Body of pancreas (tissue), 4 donors: ENCODE measurements around the gene AOAH. TPM values are rescaled to one million over a fixed set of nuclear protein-coding genes. Genes with fewer than 3 reads are reported as not detected.
A peak's percentile ranks its signal among the peaks of the same experiment; 100 is the strongest.

Experiments used
- ATAC-seq: fragments of 150-250 bp; one replicate; pipeline ENCODE4 v1.9.1; 2016
- DNase-seq, 4 donors: peaks; one replicate each; pipeline ENCODE4 v3.0.0-alpha.2; 2019
- H3K27ac ChIP-seq, 4 donors: fragments of 200-600 bp; sonication (generic); 1 replicate in 3 of 4; 2 replicates in 1 of 4; pipeline versions ENCODE4 v1.5.1 to v1.6.1; 2016 to 2019; ENCODE audit warnings: mild to moderate bottlenecking in 1 of 4, mixed read lengths in 1 of 4, moderate library complexity in 1 of 4
- H3K27me3 ChIP-seq, 2 donors: fragments of 200-600 bp; sonication (generic); one replicate each; pipeline ENCODE4 v1.6.0; 2016; ENCODE audit warnings: mild to moderate bottlenecking in 1 of 2
- H3K36me3 ChIP-seq, 2 donors: fragments of 200-600 bp; sonication (generic); replicated peaks in 1 of 2; 2 replicates each; pipeline ENCODE4 v1.5.1; 2016; ENCODE audit warnings: low read depth in 2 of 2; ENCODE audit not compliant: insufficient read depth in 1 of 2
- H3K4me1 ChIP-seq: fragments of 200-600 bp; sonication (generic); one replicate; pipeline ENCODE4 v1.6.0; 2016
- H3K4me3 ChIP-seq, 2 donors: fragments of 200-600 bp; sonication (generic); 1 replicate in 1 of 2; 2 replicates in 1 of 2; pipeline ENCODE4 v1.5.1; 2016 to 2019
- H3K9me3 ChIP-seq, 3 donors: fragments of 200-600 bp; sonication (generic); 1 replicate in 2 of 3; 2 replicates in 1 of 3; pipeline ENCODE4 v1.5.1; 2016
- POLR2A ChIP-seq, 3 donors: fragments of 450-650 bp; IDR thresholded peaks; one replicate each; pipeline ENCODE4 v1.6.1; 2016; ENCODE audit warnings: antibody characterized with exemption in 3 of 3, mild to moderate bottlenecking in 2 of 3
- WGBS, 2 donors: methylation state at CpG; one replicate each; pipeline ENCODE4 v1.1.5; 2017; 5-methylcytosine and 5-hydroxymethylcytosine counted together
- intact Hi-C: fragments of 100-400 bp; cut with DNase I; formaldehyde crosslinking; loops from one replicate; pipeline ENCODE4 v1.15.1; 2023
- total RNA-seq, 2 donors: library from RNA; depleted of rRNA; stranded (reverse); fragments of >200 nt; gene quantifications; one replicate each; pipeline ENCODE4 v1.1.0, GENCODE V29; 2016
- TF ChIP-seq, protein P1 (sequence below), 7 experiments: fragments of 450-650 bp in 4 of 7; fragments of 200-600 bp in 3 of 7; sonication (generic) in 3 of 7; IDR thresholded peaks; one replicate each; pipeline ENCODE4 v1.5.1; 2016 to 2019; ENCODE audit warnings: antibody characterized with exemption in 7 of 7

The AOAH gene
- total RNA-seq, 2 donors from 2014 or later: 4.9 to 6.2 TPM

- Histone ChIP-seq H3K4me1 (peaks cover 41% of the 10 kb centered on the region), H3K27me3 (no peaks in the 10 kb centered on the region), H3K36me3 (no peaks in the 10 kb centered on the region), H3K9me3 (no peaks in the 10 kb centered on the region), H3K4me3 (no peak overlapping the region), H3K27ac (peak overlapping the region in 3 of 4 donors; percentile 5 to 49 (median 16))
- ATAC-seq (no peak), DNase-seq (no peak)
- intact Hi-C loops: no loop called here
- TF ChIP-seq, protein P1, sequence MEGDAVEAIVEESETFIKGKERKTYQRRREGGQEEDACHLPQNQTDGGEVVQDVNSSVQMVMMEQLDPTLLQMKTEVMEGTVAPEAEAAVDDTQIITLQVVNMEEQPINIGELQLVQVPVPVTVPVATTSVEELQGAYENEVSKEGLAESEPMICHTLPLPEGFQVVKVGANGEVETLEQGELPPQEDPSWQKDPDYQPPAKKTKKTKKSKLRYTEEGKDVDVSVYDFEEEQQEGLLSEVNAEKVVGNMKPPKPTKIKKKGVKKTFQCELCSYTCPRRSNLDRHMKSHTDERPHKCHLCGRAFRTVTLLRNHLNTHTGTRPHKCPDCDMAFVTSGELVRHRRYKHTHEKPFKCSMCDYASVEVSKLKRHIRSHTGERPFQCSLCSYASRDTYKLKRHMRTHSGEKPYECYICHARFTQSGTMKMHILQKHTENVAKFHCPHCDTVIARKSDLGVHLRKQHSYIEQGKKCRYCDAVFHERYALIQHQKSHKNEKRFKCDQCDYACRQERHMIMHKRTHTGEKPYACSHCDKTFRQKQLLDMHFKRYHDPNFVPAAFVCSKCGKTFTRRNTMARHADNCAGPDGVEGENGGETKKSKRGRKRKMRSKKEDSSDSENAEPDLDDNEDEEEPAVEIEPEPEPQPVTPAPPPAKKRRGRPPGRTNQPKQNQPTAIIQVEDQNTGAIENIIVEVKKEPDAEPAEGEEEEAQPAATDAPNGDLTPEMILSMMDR (IDR thresholded peaks at IDR 0.05): no peak
- TF ChIP-seq POLR2A (IDR thresholded peaks at IDR 0.05): no peak
- WGBS, 2 donors: 31 to 58% methylated on average over 1 of the region's 1 CpG
These were observed 160.5 kb downstream of the AOAH start for GRCh38 chr7:36563706-36564327.

DNA sequence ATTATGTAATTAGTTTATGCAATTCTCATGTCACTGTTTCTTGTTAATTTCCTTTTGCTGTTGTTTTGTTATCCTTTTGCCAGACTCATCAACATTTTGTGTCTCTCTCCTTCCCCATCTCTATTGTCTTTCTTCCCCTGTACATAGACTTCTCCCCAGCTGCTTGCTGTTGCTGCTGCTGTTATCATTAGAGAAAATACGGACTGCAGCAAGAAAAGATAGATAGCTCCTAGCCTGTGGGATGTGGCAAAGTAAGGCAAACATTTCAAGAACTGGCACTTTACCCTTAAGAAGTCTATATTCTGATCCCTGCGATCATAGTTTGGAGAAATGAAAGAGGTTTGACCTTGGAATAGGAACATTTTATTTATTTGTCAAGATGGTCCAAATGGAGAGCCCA is 162.2 kb downstream of the AOAH start:
- TF ChIP-seq POLR2A (IDR thresholded peaks at IDR 0.05): no peak
- TF ChIP-seq, protein P1 (IDR thresholded peaks at IDR 0.05): no peak
- no peak overlapping the region for H3K4me3 ChIP-seq
- no peaks in the 10 kb centered on the region for H3K36me3 ChIP-seq
- DNase-seq: no peak
- no peaks in the 10 kb centered on the region for H3K27me3 ChIP-seq
- peaks cover 40% of the 10 kb centered on the region for H3K4me1 ChIP-seq
- intact Hi-C loops: no loop called here
- H3K9me3 ChIP-seq: no peaks in the 10 kb centered on the region
- no peak for ATAC-seq
- 50 to 51% methylated on average over 2 of the region's 2 CpGs for WGBS, 2 donors
- no peak overlapping the region for H3K27ac ChIP-seq

DNA sequence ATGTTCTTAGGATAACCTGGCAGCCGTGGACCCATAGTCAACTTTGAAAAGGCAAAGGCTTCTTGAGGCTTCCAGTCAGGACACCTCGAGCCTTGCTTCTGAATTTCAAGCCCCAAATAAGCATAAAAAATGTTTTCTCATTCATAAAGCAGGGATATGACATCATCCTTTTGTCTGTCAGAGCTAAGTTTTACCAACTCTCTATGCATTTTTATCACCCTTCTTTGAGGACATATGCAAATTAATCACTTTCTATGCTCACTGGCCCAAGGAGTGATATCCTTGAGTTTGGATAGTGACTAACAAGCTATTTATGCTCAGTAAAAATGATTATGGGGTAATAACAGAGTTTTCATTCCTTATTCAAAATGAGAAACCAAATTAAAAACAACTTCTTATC is 175.3 kb downstream of the AOAH start:
- Histone ChIP-seq H3K4me1 (no peaks in the 10 kb centered on the region), H3K27ac (no peak overlapping the region), H3K27me3 (no peaks in the 10 kb centered on the region), H3K4me3 (no peak overlapping the region), H3K36me3 (no peaks in the 10 kb centered on the region), H3K9me3 (no peaks in the 10 kb centered on the region)
- TF ChIP-seq, protein P1 (IDR thresholded peaks at IDR 0.05): no peak
- TF ChIP-seq POLR2A (IDR thresholded peaks at IDR 0.05): no peak
- ATAC-seq (no peak), DNase-seq (no peak)
- 91 to 93% methylated on average over 2 of the region's 2 CpGs for WGBS, 2 donors
- intact Hi-C loops: no loop called here

DNA sequence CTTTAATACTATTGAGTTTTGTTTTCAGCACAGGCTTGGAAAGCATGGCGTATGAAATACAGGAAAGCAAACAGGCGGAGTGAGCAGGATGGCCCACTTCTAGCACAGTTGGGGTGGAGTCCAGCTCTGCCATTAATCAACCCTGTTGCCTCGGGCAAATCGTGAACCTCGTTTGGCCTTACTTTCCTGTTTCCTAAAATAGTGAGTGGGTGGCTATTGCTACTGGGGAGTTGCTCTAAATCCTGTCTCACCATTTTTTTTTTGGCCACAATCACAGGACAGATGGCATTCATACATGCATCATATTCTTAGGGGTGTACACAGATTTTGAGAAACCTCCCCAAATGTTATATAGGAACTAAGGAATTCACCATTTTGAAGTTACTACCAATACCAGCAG is 176.9 kb downstream of the AOAH start:
- Histone ChIP-seq H3K4me3 (no peak overlapping the region), H3K27me3 (no peaks in the 10 kb centered on the region), H3K36me3 (no peaks in the 10 kb centered on the region), H3K4me1 (no peaks in the 10 kb centered on the region), H3K27ac (no peak overlapping the region), H3K9me3 (no peaks in the 10 kb centered on the region)
- 65 to 68% methylated on average over 5 of the region's 5 CpGs for WGBS, 2 donors
- DNase-seq: no peak
- no peak for ATAC-seq
- intact Hi-C loops: no loop called here
- no peak for TF ChIP-seq POLR2A (IDR thresholded peaks at IDR 0.05)
- TF ChIP-seq, protein P1 (IDR thresholded peaks at IDR 0.05): no peak

- H3K27ac ChIP-seq: no peak overlapping the region
- ATAC-seq: no peak
- no peak overlapping the region for H3K4me3 ChIP-seq
- no peak for DNase-seq
- no peaks in the 10 kb centered on the region for H3K9me3 ChIP-seq
- TF ChIP-seq POLR2A (IDR thresholded peaks at IDR 0.05): no peak
- TF ChIP-seq, protein P1 (IDR thresholded peaks at IDR 0.05): no peak
- no peaks in the 10 kb centered on the region for H3K27me3 ChIP-seq
- 29 to 47% methylated on average over 1 of the region's 1 CpG for WGBS, 2 donors
- intact Hi-C loops: no loop called here
- no peaks in the 10 kb centered on the region for H3K4me1 ChIP-seq
- no peaks in the 10 kb centered on the region for H3K36me3 ChIP-seq
These were observed 178.0 kb downstream of the AOAH start for GRCh38 chr7:36546331-36546730.
